ENCODE data around the gene C11orf42.

The C11orf42 gene

DNA sequence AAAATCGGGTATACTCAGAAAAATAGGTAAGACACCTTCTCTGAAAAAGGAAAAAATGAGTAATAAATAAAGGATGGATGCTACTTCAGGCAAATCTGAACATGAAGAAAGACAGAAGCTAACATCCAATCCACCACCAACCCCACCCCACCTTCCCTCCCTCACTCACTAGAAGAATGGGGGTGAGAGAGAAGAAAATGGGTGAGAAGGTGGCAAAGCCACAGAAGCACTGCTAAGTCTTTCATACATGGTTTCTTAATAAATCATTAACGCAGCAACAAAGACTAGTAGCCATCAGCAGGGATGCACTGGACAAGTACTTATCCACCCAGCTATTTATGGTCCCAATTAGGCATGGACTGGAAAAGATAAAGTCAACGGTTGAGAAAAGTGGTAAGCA lies 23.2 kb downstream of the C11orf42 start:
- Histone ChIP-seq H3K27ac (no peak overlapping the region), H3K4me3 (no peak overlapping the region), H3K9me3 (ENCODE audit: low read depth, low read length) (no peaks in the 10 kb centered on the region), H3K9ac (ENCODE audit: insufficient read length) (no peak overlapping the region), H3K36me3 (ENCODE audit: insufficient read depth, low read length) (peaks cover 4% of the 10 kb centered on the region; the same call in 1 of the 2 replicates)
- no peak for DNase-seq (ENCODE audit: low read depth, low spot score)
- no peak for TF ChIP-seq FOXP2 (optimal IDR thresholded peaks at IDR 0.05; ENCODE audit: control extremely low read depth, extremely low read length, insufficient read depth)
- TF ChIP-seq POLR2AphosphoS5 (IDR thresholded peaks at IDR 0.05; ENCODE audit: borderline replicate concordance, low read depth, low read length): no peak
- TF ChIP-seq EZH2 (IDR thresholded peaks at IDR 0.05): no peak

- H3K4me3 ChIP-seq: no peak overlapping the region
Measured at GRCh38 chr11:6229911-6230310, 24.6 kb downstream of the C11orf42 start.

GRCh38 chr11:6232899-6233298 lies 27.5 kb downstream of the C11orf42 start:
- DNase-seq (ENCODE audit: low read depth, low spot score): no peak
- TF ChIP-seq EZH2 (IDR thresholded peaks at IDR 0.05) (no peak), FOXP2 (optimal IDR thresholded peaks at IDR 0.05; ENCODE audit: control extremely low read depth, extremely low read length, insufficient read depth) (no peak), POLR2AphosphoS5 (IDR thresholded peaks at IDR 0.05; ENCODE audit: borderline replicate concordance, low read depth, low read length) (no peak)
- Histone ChIP-seq H3K9ac (ENCODE audit: insufficient read length) (no peak overlapping the region), H3K4me3 (no peak overlapping the region), H3K36me3 (ENCODE audit: insufficient read depth, low read length) (no peaks in the 10 kb centered on the region), H3K27ac (no peak overlapping the region), H3K9me3 (ENCODE audit: low read depth, low read length) (no peaks in the 10 kb centered on the region)

More at GRCh38 chr11:6229911-6230310, 24.6 kb downstream of the C11orf42 start:
- DNase-seq (ENCODE audit: low read depth, low spot score): no peak
- TF ChIP-seq EZH2 (IDR thresholded peaks at IDR 0.05): no peak
- TF ChIP-seq FOXP2 (optimal IDR thresholded peaks at IDR 0.05; ENCODE audit: control extremely low read depth, extremely low read length, insufficient read depth): no peak
- TF ChIP-seq POLR2AphosphoS5 (IDR thresholded peaks at IDR 0.05; ENCODE audit: borderline replicate concordance, low read depth, low read length): no peak
- Histone ChIP-seq H3K36me3 (ENCODE audit: insufficient read depth, low read length) (no peaks in the 10 kb centered on the region), H3K9ac (ENCODE audit: insufficient read length) (no peak overlapping the region), H3K9me3 (ENCODE audit: low read depth, low read length) (no peaks in the 10 kb centered on the region), H3K27ac (no peak overlapping the region)

- no peaks in the 10 kb centered on the region for H3K36me3 ChIP-seq (ENCODE audit: insufficient read depth, low read length)
- H3K9ac ChIP-seq (ENCODE audit: insufficient read length): peak overlapping the region; percentile 88
- DNase-seq (ENCODE audit: low read depth, low spot score): no peak
- no peaks in the 10 kb centered on the region for H3K9me3 ChIP-seq (ENCODE audit: low read depth, low read length)
- TF ChIP-seq POLR2AphosphoS5 (IDR thresholded peaks at IDR 0.05; ENCODE audit: borderline replicate concordance, low read depth, low read length) (no peak), FOXP2 (optimal IDR thresholded peaks at IDR 0.05; ENCODE audit: control extremely low read depth, extremely low read length, insufficient read depth) (no peak), EZH2 (IDR thresholded peaks at IDR 0.05) (no peak)
- H3K4me3 ChIP-seq: peak overlapping the region; percentile 97
- H3K27ac ChIP-seq: no peak overlapping the region
Measured at GRCh38 chr11:6233984-6234386, 28.6 kb downstream of the C11orf42 start.

- DNase-seq (ENCODE audit: low read depth, low spot score): peak; percentile 95
- Histone ChIP-seq H3K9ac (ENCODE audit: insufficient read length) (peak within 1 kb of the TSS; percentile 88), H3K27ac (no peak within 1 kb of the TSS), H3K9me3 (ENCODE audit: low read depth, low read length) (no peaks in the 10 kb centered on the region), H3K36me3 (ENCODE audit: insufficient read depth, low read length) (no peaks in the 10 kb centered on the region), H3K4me3 (peak within 1 kb of the TSS; percentile 97)
- TF ChIP-seq POLR2AphosphoS5 (IDR thresholded peaks at IDR 0.05; ENCODE audit: borderline replicate concordance, low read depth, low read length) (peak; percentile 76), FOXP2 (optimal IDR thresholded peaks at IDR 0.05; ENCODE audit: control extremely low read depth, extremely low read length, insufficient read depth) (no peak)
Measured at GRCh38 chr11:6234387-6235107, 29.2 kb downstream of the C11orf42 start, which contains the start of gene FHIP1B. Gene FHIP1B, minus strand, starts transcription at chr11:6234636. Its CDS starts 10,120 bp downstream, at chr11:6224516.

DNA sequence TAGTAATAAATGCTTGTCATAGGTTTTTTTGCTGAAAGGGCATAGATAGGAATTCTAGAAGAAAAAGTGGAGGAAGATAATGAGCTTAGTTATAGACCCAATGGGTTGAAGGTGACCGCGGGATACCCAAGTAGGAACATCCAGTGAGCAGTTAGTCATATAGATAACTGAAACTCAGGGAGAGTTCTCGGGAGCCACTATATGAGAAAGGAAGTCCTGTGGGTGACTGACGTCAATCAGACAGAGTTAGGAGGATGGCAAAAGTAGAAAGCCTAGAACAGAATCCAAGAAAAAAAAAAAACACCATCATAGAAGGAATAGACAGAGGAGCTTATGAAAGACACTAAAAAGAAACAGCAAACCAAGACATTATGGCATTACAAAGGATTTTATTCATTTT lies 31.9 kb downstream of the C11orf42 start:
- H3K27ac ChIP-seq: no peak overlapping the region
- H3K4me3 ChIP-seq: no peak overlapping the region
- TF ChIP-seq POLR2AphosphoS5 (IDR thresholded peaks at IDR 0.05; ENCODE audit: borderline replicate concordance, low read depth, low read length): no peak
- no peak for TF ChIP-seq FOXP2 (optimal IDR thresholded peaks at IDR 0.05; ENCODE audit: control extremely low read depth, extremely low read length, insufficient read depth)
- TF ChIP-seq EZH2 (IDR thresholded peaks at IDR 0.05): no peak
- DNase-seq (ENCODE audit: low read depth, low spot score): no peak
- no peak overlapping the region for H3K9ac ChIP-seq (ENCODE audit: insufficient read length)
- no peaks in the 10 kb centered on the region for H3K9me3 ChIP-seq (ENCODE audit: low read depth, low read length)
- no peaks in the 10 kb centered on the region for H3K36me3 ChIP-seq (ENCODE audit: insufficient read depth, low read length)

DNA sequence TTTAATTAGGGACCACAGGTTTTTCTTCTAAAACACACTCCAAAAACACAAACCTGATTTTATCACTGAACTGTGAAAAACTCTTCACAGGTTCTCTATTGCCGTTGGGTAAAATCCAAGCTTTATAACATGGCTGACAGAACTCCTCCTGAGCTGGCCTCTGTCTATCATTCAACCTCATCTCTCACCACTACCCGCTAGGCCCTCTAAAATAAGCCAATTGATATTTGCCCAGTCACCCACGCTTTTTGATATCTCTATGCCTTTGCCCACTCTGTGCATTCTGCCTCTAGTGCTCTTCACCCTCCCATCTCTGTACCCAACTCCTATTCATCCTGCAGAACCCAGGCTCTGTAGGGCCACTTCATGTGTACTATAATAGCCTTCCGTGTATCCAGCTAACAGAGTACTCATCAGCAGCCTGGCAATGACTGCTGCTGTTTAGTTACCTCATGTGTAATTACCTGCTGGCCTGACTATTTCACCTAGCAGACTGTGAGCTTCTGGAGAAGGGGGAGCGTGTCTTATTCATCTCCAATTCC lies 32.5 kb downstream of the C11orf42 start:
- no peaks in the 10 kb centered on the region for H3K36me3 ChIP-seq (ENCODE audit: insufficient read depth, low read length)
- H3K4me3 ChIP-seq: no peak overlapping the region
- no peak overlapping the region for H3K9ac ChIP-seq (ENCODE audit: insufficient read length)
- no peaks in the 10 kb centered on the region for H3K9me3 ChIP-seq (ENCODE audit: low read depth, low read length)
- no peak overlapping the region for H3K27ac ChIP-seq
- TF ChIP-seq POLR2AphosphoS5 (IDR thresholded peaks at IDR 0.05; ENCODE audit: borderline replicate concordance, low read depth, low read length) (no peak), FOXP2 (optimal IDR thresholded peaks at IDR 0.05; ENCODE audit: control extremely low read depth, extremely low read length, insufficient read depth) (no peak), EZH2 (IDR thresholded peaks at IDR 0.05) (no peak)
- DNase-seq (ENCODE audit: low read depth, low spot score): no peak

DNA sequence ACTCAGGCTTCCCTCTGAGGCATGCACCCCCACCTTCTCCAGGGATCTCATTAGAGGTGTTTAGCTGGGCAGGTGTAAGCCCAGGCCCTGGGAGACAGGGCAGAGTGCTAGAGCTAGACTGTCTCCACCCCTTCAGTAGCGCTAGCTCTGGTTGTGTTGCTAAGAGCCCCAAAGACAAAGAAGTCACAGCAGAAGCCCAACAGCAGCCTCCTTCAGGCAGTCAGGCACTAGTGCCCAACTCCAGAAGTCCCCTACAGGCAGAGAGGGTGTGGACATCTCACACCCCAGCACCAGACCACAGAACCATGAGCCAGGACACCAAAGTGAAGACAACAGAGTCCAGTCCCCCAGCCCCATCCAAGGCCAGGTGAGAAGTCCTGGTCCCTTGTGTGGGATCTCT lies 33.5 kb downstream of the C11orf42 start, which contains the start of gene CNGA4:
CNGA4 (plus strand) TSS at position 188 of the 400 bp plus-strand sequence; CDS start at position 306, 118 bp downstream.
- TF ChIP-seq FOXP2 (optimal IDR thresholded peaks at IDR 0.05; ENCODE audit: control extremely low read depth, extremely low read length, insufficient read depth): no peak
- TF ChIP-seq EZH2 (IDR thresholded peaks at IDR 0.05): no peak
- no peak for TF ChIP-seq POLR2AphosphoS5 (IDR thresholded peaks at IDR 0.05; ENCODE audit: borderline replicate concordance, low read depth, low read length)
- Histone ChIP-seq H3K9me3 (ENCODE audit: low read depth, low read length) (no peaks in the 10 kb centered on the region), H3K4me3 (no peak within 1 kb of the TSS), H3K27ac (no peak within 1 kb of the TSS), H3K36me3 (ENCODE audit: insufficient read depth, low read length) (no peaks in the 10 kb centered on the region), H3K9ac (ENCODE audit: insufficient read length) (no peak within 1 kb of the TSS)
- DNase-seq (ENCODE audit: low read depth, low spot score): no peak

Measured in SK-N-MC (cell line).